Fibroblast of upper back skin (primary cell): ENCODE data around the gene ZBTB37.
"Not testable (repeated sequence)": the region's sequence is repeated elsewhere in the genome, so short reads cannot be mapped to it uniquely, and the experiment has no call there.

Source experiments
- DNase-seq: peaks from one replicate; pipeline ENCODE4 v3.0.0-alpha.2; 2013

Gene ZBTB37, protein sequence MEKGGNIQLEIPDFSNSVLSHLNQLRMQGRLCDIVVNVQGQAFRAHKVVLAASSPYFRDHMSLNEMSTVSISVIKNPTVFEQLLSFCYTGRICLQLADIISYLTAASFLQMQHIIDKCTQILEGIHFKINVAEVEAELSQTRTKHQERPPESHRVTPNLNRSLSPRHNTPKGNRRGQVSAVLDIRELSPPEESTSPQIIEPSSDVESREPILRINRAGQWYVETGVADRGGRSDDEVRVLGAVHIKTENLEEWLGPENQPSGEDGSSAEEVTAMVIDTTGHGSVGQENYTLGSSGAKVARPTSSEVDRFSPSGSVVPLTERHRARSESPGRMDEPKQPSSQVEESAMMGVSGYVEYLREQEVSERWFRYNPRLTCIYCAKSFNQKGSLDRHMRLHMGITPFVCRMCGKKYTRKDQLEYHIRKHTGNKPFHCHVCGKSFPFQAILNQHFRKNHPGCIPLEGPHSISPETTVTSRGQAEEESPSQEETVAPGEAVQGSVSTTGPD

GRCh38 chr1:173868266-173869020 lies at the start of gene ZBTB37:
TSS of gene ZBTB37 (plus strand) at chr1:173868380. CDS start at chr1:173870226, 1,846 bp downstream.
- peak; percentile 62 for DNase-seq

- DNase-seq: no peak
Measured at GRCh38 chr1:173818459-173818858, 49.7 kb upstream of the ZBTB37 start.

GRCh38 chr1:173821680-173822079 lies 46.5 kb upstream of the ZBTB37 start:
- DNase-seq: no peak

- no peak for DNase-seq
Measured at GRCh38 chr1:173823781-173824314, 44.3 kb upstream of the ZBTB37 start.

DNA sequence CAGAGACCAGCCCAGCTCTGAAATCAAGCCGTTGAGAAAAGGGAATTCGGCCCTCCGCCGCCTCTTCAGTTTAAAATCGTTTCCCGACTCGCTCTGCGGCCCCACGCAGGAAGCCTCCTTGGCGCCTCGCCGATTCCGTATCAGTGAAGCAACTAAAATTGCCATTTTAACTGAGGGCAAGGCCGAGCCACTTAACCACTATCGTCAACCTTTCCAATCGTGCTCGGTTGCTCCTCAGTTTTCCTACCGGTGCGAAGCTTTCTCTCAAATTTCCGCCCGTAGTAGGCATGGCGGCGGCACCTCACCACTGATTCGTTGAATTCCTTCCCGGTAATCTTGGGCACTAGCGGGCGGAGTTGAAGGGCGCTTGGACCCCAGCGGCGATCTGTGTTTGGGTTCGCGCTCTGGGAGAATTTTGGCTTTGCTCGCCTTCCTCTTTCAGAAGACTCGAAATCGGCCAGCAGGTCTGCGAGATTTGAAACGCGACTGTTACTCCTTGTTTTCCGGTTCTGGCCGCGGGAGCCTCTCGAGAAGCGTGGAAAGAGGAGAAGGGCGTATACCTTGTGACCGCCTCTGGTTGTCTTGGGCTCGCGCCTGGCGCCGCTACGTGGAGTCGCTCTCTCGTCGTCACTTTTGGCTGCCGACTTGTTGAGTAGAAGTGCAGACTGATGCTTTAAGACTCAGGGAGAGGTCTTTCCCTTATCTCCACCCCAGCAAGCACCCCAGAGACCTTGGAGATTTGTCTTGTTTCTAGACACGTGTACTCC lies 43.7 kb upstream of the ZBTB37 start, which contains the start of the genes CENPL and DARS2:
Gene CENPL (minus strand): TSS at position 569 of the 767 bp plus-strand sequence. CDS start 13,584 bp downstream, outside the sequence.
Gene DARS2 (plus strand): TSS at position 359 of the 767 bp plus-strand sequence. CDS start 557 bp downstream, outside the sequence.
- DNase-seq: peak; percentile 99

- DNase-seq: no peak
Measured at GRCh38 chr1:173827611-173828010, 40.6 kb upstream of the ZBTB37 start.

DNA sequence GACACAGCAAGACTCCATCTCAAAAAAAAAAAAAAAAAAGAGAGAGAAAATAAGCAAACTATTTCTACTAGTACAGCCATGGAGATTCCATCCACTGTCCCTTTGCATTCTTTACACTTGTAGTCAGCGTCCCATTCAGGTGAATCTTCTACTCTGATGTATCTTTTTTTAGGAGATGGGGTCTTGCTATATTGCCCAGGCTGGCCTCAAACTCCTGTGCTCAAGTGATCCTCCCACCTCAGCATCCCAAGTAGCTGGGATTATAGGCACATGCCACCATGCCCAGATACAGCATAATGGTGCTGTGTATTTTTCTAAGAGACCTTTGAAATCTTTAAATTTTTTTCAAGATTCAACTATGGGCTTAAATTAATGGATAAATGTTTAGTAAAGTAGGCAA lies 35.4 kb upstream of the ZBTB37 start:
- no peak for DNase-seq

DNA sequence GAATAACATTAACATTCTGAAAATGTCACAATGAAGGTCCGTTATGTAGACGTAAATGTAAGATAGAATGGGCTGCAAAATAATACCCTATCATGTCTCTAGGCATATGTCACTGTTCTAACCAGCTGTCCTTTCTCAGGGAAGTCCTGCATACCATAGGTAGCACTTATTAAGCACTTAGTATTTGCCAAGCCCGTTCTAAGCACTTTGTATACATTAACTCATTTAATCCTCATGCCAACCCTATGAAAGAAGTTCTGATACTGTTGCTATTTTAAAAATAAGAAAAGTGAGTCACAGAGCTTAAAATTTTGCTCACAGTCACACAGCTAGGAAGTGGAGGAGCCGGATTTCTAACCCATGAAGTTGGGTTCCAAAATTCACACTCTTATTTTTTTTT lies 16.1 kb upstream of the ZBTB37 start:
- no peak for DNase-seq

- no peak for DNase-seq
Measured at GRCh38 chr1:173853074-173853473, 15.1 kb upstream of the ZBTB37 start.

DNA sequence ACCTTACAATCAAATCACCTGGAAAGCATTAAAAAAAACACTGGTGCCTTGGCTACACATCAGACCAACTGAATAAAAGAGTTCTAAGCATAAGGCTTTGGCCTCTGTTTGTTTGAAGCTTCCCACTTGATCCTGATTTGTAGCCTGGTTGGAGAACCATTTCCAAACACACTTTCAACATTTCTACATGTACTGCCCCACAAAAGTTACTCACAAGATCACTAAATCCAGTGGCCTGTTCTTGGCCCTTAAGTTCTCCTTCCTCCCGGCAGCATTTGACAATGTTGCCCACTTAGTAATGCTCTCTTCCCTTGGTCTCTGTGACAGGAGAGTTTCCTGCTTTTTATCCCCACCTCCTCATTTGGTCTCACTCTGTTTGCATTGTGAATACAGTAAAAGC lies 12.2 kb upstream of the ZBTB37 start:
- DNase-seq: no peak

- no peak for DNase-seq
Measured at GRCh38 chr1:173856903-173857302, 11.3 kb upstream of the ZBTB37 start.

GRCh38 chr1:173857363-173857917 lies 10.7 kb upstream of the ZBTB37 start:
- DNase-seq: no peak

GRCh38 chr1:173859547-173859946 lies 8.6 kb upstream of the ZBTB37 start:
- not testable (repeated sequence) for DNase-seq

- DNase-seq: no peak
Measured at GRCh38 chr1:173860065-173860464, 8.1 kb upstream of the ZBTB37 start.

GRCh38 chr1:173861731-173862145 lies 6.4 kb upstream of the ZBTB37 start:
- peak; percentile 19 for DNase-seq

GRCh38 chr1:173862146-173862768 lies 5.9 kb upstream of the ZBTB37 start:
- DNase-seq: peak; percentile 34

DNA sequence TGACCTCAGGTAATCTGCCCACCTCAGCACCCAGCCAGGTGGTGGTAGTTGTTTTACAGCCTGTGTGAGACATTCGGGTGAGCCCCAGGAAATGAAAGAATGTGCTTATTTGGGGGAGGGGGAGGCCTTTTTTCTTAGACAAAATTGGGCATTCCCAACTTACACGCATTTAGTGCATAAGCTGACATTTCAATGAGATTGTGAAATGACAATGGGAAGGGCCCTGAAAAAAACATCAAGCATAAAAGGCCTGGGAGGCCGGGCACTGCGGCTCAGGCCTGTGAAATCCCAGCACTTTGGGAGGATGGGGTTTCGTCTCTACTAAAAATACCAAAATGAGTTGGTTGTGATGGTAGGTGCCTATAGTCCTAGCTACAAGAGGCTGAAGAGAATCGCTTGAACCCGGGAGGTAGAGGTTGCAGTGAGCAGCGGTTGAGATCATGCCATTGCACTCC lies 5.4 kb upstream of the ZBTB37 start:
- DNase-seq: peak; percentile 23

- DNase-seq: no peak
Measured at GRCh38 chr1:173863224-173864161, 4.7 kb upstream of the ZBTB37 start.

DNA sequence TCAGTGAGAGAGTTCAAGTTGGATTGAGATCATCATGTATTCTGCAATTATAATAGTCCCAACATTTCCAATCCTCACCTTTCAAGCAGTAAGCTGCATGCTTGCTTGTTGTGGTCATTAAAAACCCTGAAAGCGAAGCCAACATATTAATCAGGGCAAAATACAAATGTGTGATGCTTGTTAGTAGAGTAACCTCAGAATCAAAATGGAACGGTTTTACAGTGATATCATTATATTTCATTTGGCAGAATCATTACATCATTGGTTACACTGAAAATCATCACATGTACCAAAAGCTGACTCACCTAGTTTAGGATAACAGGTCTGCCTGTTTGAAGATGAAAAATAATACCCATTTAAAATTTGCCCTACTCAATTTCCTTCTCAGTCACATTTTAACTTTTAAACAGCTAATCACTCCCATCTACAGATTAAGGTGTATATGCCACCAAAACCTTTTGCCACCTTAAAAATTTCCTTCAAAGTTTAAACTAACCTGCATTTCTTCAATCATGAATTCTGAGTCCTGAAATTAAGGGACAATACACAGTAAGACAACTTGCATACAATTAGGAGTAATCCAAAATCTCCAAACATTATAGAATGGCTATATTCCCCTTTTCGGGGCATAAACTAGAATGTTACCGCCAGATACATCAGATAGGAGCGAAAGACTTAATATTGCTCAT lies 3.9 kb upstream of the ZBTB37 start:
- DNase-seq: no peak
